Vein endothelial cell (primary cell): ENCODE data around the gene PDS5A. TPM values are rescaled to one million over a fixed set of nuclear protein-coding genes. Genes with fewer than 3 reads are reported as not detected.

ENCODE experiments used
- small RNA-seq: library from RNA; depleted of rRNA; stranded (forward); fragments of <200 nt; gene quantifications from one replicate; pipeline ENCODE3, GENCODE V24; 2012
- total RNA-seq: library from RNA; depleted of rRNA; stranded (reverse); fragments of >200 nt; gene quantifications from 2 replicates; pipeline ENCODE4 v1.2.3, GENCODE V29; 2012

PDS5A gene, protein sequence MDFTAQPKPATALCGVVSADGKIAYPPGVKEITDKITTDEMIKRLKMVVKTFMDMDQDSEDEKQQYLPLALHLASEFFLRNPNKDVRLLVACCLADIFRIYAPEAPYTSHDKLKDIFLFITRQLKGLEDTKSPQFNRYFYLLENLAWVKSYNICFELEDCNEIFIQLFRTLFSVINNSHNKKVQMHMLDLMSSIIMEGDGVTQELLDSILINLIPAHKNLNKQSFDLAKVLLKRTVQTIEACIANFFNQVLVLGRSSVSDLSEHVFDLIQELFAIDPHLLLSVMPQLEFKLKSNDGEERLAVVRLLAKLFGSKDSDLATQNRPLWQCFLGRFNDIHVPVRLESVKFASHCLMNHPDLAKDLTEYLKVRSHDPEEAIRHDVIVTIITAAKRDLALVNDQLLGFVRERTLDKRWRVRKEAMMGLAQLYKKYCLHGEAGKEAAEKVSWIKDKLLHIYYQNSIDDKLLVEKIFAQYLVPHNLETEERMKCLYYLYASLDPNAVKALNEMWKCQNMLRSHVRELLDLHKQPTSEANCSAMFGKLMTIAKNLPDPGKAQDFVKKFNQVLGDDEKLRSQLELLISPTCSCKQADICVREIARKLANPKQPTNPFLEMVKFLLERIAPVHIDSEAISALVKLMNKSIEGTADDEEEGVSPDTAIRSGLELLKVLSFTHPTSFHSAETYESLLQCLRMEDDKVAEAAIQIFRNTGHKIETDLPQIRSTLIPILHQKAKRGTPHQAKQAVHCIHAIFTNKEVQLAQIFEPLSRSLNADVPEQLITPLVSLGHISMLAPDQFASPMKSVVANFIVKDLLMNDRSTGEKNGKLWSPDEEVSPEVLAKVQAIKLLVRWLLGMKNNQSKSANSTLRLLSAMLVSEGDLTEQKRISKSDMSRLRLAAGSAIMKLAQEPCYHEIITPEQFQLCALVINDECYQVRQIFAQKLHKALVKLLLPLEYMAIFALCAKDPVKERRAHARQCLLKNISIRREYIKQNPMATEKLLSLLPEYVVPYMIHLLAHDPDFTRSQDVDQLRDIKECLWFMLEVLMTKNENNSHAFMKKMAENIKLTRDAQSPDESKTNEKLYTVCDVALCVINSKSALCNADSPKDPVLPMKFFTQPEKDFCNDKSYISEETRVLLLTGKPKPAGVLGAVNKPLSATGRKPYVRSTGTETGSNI (N-terminal part only)
- 79.7 and 89.2 TPM in 2 replicates for total RNA-seq

DNA sequence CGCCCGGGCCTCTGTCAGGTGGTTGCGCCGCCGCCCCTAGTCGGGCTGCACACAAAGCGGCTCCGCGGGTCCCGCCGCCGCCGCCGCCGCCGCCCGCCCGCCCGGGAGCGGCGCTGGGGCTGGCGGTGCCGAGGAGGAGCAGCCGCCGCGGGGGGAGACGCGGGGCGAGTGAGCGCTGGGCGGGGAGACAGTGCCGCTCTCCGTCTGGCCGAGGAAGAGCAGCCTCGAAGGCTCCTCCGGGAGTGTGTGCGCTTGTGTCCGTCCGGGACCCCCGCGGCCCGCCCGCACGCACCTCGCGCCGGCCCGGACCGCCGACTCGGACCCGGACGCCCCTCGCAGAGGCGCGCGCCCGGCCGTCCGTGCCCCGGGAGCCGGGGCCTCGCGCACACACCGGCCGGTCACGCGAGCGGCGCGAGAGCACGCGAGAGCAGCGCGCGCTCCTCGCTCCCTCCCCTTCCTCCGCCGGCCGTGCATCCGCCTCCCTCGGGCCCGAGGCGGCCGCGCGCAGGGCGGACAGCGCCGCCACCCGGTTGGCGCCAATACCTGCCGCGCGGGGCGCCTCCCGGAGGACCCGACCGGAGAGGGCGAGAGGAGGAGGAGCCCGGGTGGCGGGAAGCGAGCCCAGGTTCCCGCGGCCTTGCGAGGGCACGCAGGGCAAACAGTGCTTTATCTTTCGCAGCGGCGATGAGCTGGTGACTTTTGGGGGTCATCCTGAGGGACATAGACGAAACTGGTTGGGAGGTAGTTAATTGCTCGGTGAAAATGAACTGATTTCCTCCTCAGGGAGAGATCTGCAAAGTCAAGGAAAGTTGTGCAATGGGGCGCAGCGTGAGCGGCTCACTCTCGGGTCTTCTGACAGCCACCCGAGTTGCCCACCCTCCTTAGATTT is at the start of gene PDS5A:
Gene PDS5A, minus strand, starts transcription at position 423 of the 889 bp plus-strand sequence. CDS start 1,334 bp downstream, outside the sequence.

Small RNA genes lying within 50 kb of the gene (small RNA-seq; reads per million reads assigned to genes)
- not detected for gene RNA5SP159

Other genes starting within 250 kb of the PDS5A start
- gene N4BP2, start 78.9 kb upstream of the PDS5A start, total RNA-seq, result 6.5 and 9.7 TPM in 2 replicates
- 0.57 TPM in 1 of 2 replicates, not detected in the other for gene RHOH, start 219.1 kb upstream of the PDS5A start, total RNA-seq